GM23338 (cell line): ENCODE data around the gene MS4A15. TPM values are rescaled to one million over a fixed set of nuclear protein-coding genes. Genes with fewer than 3 reads are reported as not detected.

Source experiments
- ATAC-seq: fragments of 200-7000 bp; cut with Tn5 transposase; 3 replicates; pipeline ENCODE4 v1.9.1; 2020
- DNase-seq: peaks from one replicate; pipeline ENCODE4 v3.0.0-alpha.2; 2015; ENCODE audit warnings: low spot score
- H2AFZ ChIP-seq: fragments of 200-600 bp; sonication (generic); 2 replicates; pipeline ENCODE4 v1.8.0; 2016; ENCODE audit warnings: antibody characterized with exemption, mild to moderate bottlenecking, moderate library complexity
- H3F3A ChIP-seq: fragments of 200-600 bp; sonication (generic); replicated peaks from 2 replicates; pipeline ENCODE4 v1.8.0; 2017; ENCODE audit warnings: antibody characterized with exemption, mixed run types, low read depth
- H3K27ac ChIP-seq: fragments of 200-600 bp; sonication (generic); 2 replicates; pipeline ENCODE4 v1.6.1; 2016; ENCODE audit warnings: low read depth
- H3K27me3 ChIP-seq: fragments of 200-600 bp; sonication (generic); 2 replicates; pipeline ENCODE4 v1.8.0; 2016; ENCODE audit warnings: mild to moderate bottlenecking, mixed run types, moderate library complexity; ENCODE audit not compliant: insufficient read depth
- H3K36me3 ChIP-seq: fragments of 200-600 bp; sonication (generic); 2 replicates; pipeline ENCODE4 v1.8.0; 2016; ENCODE audit warnings: mild to moderate bottlenecking; ENCODE audit not compliant: insufficient read depth
- H3K4me1 ChIP-seq: fragments of 200-600 bp; sonication (generic); 2 replicates; pipeline ENCODE4 v1.8.0; 2016; ENCODE audit warnings: mild to moderate bottlenecking, moderate library complexity; ENCODE audit not compliant: insufficient read depth
- H3K4me2 ChIP-seq: fragments of 200-600 bp; sonication (generic); 2 replicates; pipeline ENCODE4 v1.7.1; 2017; ENCODE audit warnings: mixed run types
- H3K4me3 ChIP-seq: fragments of 200-600 bp; sonication (generic); 2 replicates; pipeline ENCODE4 v1.6.1; 2016; ENCODE audit warnings: mixed run types
- H3K79me2 ChIP-seq: fragments of 200-600 bp; sonication (generic); replicated peaks from 2 replicates; pipeline ENCODE4 v1.8.0; 2017; ENCODE audit warnings: mild to moderate bottlenecking; ENCODE audit not compliant: insufficient read depth
- H3K9me2 ChIP-seq: fragments of 200-600 bp; sonication (generic); 2 replicates; pipeline ENCODE4 v1.8.0; 2017; ENCODE audit not compliant: insufficient read depth
- H4K20me1 ChIP-seq: fragments of 200-600 bp; sonication (generic); replicated peaks from 2 replicates; pipeline ENCODE4 v1.8.0; 2017; ENCODE audit warnings: mild to moderate bottlenecking; ENCODE audit not compliant: insufficient read depth
- H3K27ac Mint-ChIP-seq: 2 replicates; pipeline ENCODE4 v1.8.0; 2020; ENCODE audit warnings: inconsistent platforms, mild to moderate bottlenecking, moderate library complexity, mixed read lengths
- H3K27me3 Mint-ChIP-seq: 3 replicates; pipeline ENCODE4 v1.8.0; 2022; ENCODE audit warnings: low read depth, mild to moderate bottlenecking, moderate library complexity, mixed read lengths, inconsistent platforms; ENCODE audit not compliant: insufficient read depth, poor library complexity
- H3K36me3 Mint-ChIP-seq: 3 replicates; pipeline ENCODE4 v1.8.0; 2021; ENCODE audit warnings: low read depth, mild to moderate bottlenecking, inconsistent platforms, moderate library complexity, mixed read lengths
- H3K4me1 Mint-ChIP-seq: 3 replicates; pipeline ENCODE4 v1.8.0; 2020; ENCODE audit warnings: mild to moderate bottlenecking, inconsistent platforms, mixed read lengths
- H3K4me3 Mint-ChIP-seq: 3 replicates; pipeline ENCODE4 v1.8.0; 2021; ENCODE audit warnings: moderate library complexity, mild to moderate bottlenecking, inconsistent platforms, mixed read lengths
- H3K9me3 Mint-ChIP-seq: 3 replicates; pipeline ENCODE4 v1.8.0; 2020; ENCODE audit warnings: moderate library complexity, mild to moderate bottlenecking, inconsistent platforms, mixed read lengths
- EZH2 ChIP-seq: fragments of 200-600 bp; sonication (generic); IDR thresholded peaks from one replicate; pipeline ENCODE4 v1.8.0; 2017; ENCODE audit warnings: antibody characterized with exemption, mild to moderate bottlenecking, low read depth; ENCODE audit not compliant: unreplicated experiment
- JUNB ChIP-seq: IDR thresholded peaks from one replicate; pipeline ENCODE4 v1.6.1; 2016; ENCODE audit warnings: antibody characterized with exemption; ENCODE audit not compliant: unreplicated experiment
- POLR2AphosphoS5 ChIP-seq: IDR thresholded peaks from 2 replicates; pipeline ENCODE4 v1.6.1; 2016; ENCODE audit warnings: antibody characterized with exemption, low read depth
- REST ChIP-seq: IDR thresholded peaks from one replicate; pipeline ENCODE4 v1.6.1; 2018; ENCODE audit warnings: antibody characterized with exemption; ENCODE audit not compliant: unreplicated experiment
- STAT1 ChIP-seq: IDR thresholded peaks from one replicate; pipeline ENCODE4 v1.6.1; 2016; ENCODE audit warnings: antibody characterized with exemption; ENCODE audit not compliant: unreplicated experiment
- ZNF462 ChIP-seq: fragments of 250-450 bp; sonication (Bioruptor Pico); IDR thresholded peaks from 2 replicates; pipeline ENCODE4 v1.5.0; 2020; ENCODE audit warnings: mild to moderate bottlenecking, moderate library complexity
- polyA plus RNA-seq: library from polyadenylated mRNA; unstranded; fragments of >200 nt; fragmentation: Nextera tagmentation; extraction: Ambion mirVana; gene quantifications from 2 replicates; pipeline ENCODE4 v1.2.1, GENCODE V29; 2016
- total RNA-seq: library from RNA; depleted of rRNA; stranded (reverse); fragments of >200 nt; shearing (Covaris generic); gene quantifications from 2 replicates; pipeline ENCODE4 v1.2.3, GENCODE V29; 2014
- TF ChIP-seq, protein P1 (sequence below): IDR thresholded peaks from 2 replicates; pipeline ENCODE4 v1.6.1; 2016; ENCODE audit warnings: antibody characterized with exemption

The MS4A15 gene
- total and polyA plus RNA-seq, 2 experiments from 2014 or later, result 0.44 TPM; not detected in 1

GRCh38 chr11:60777106-60777505, 20.4 kb downstream of the MS4A15 start (continued):
- TF ChIP-seq ZNF462 (CRISPR knock-in tag) (no peak), REST (no peak)

DNA sequence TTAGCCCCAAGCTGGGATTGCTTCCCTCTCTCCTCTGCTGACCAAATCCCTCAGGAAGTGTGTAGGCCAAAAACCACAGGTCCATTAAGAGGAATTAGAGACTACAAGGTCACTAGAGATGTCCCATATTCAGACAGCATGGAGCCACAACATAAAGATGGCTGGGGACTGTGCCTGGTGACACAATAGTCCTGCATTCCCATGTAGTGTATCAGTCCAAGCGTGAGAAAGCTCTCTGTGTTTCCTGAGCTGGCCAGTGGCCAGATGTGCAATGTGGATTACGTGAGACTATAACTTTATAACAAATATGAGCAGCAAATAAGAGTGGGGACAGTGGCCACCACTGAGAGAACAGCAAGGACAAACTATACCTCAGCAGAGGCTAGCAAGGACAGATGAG, 20.9 kb downstream of the MS4A15 start:
- Histone ChIP-seq H3K9me2 (peaks cover 4% of the 10 kb centered on the region; the same call in 1 of the 2 replicates), H3K4me2 (no peak overlapping the region), H4K20me1 (no peaks in the 10 kb centered on the region), H3K79me2 (no peaks in the 10 kb centered on the region), H3K27me3 (no peaks in the 10 kb centered on the region), H3K27ac (no peak overlapping the region), H3K36me3 (no peaks in the 10 kb centered on the region), H3K4me1 (no peaks in the 10 kb centered on the region), H3F3A (no peaks in the 10 kb centered on the region), H3K4me3 (no peak overlapping the region), H2AFZ (no peak overlapping the region)
- DNase-seq, result no peak
- no peak overlapping the region for H3K27ac Mint-ChIP-seq
- no peak overlapping the region for H3K4me3 Mint-ChIP-seq
- no peaks in the 10 kb centered on the region; the same call in 2 of the 3 replicates for H3K9me3 Mint-ChIP-seq
- ATAC-seq, result no peak
- H3K36me3 Mint-ChIP-seq, result no peaks in the 10 kb centered on the region
- peaks cover 5% of the 10 kb centered on the region for H3K27me3 Mint-ChIP-seq
- H3K4me1 Mint-ChIP-seq, result peaks cover 9% of the 10 kb centered on the region; the same call in 2 of the 3 replicates
- TF ChIP-seq STAT1 (no peak), JUNB (no peak), REST (no peak), EZH2 (no peak), POLR2AphosphoS5 (no peak)
- TF ChIP-seq, protein P1, sequence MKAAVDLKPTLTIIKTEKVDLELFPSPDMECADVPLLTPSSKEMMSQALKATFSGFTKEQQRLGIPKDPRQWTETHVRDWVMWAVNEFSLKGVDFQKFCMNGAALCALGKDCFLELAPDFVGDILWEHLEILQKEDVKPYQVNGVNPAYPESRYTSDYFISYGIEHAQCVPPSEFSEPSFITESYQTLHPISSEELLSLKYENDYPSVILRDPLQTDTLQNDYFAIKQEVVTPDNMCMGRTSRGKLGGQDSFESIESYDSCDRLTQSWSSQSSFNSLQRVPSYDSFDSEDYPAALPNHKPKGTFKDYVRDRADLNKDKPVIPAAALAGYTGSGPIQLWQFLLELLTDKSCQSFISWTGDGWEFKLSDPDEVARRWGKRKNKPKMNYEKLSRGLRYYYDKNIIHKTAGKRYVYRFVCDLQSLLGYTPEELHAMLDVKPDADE, result no peak
